B cell (primary cell): Measurements from ENCODE around the gene CACTIN.

Experiments
- EZH2 ChIP-seq: IDR thresholded peaks from 2 replicates; pipeline ENCODE4 v1.6.1; 2012; ENCODE audit warnings: borderline replicate concordance, low read depth, mild to moderate bottlenecking, moderate library complexity, low read length; ENCODE audit not compliant: insufficient read depth, poor library complexity, severe bottlenecking
- TF ChIP-seq, protein P1 (sequence below): fragments of 200-600 bp; IDR thresholded peaks from one replicate; pipeline ENCODE4 v1.8.0; 2022; ENCODE audit warnings: antibody characterized with exemption, mild to moderate bottlenecking

DNA sequence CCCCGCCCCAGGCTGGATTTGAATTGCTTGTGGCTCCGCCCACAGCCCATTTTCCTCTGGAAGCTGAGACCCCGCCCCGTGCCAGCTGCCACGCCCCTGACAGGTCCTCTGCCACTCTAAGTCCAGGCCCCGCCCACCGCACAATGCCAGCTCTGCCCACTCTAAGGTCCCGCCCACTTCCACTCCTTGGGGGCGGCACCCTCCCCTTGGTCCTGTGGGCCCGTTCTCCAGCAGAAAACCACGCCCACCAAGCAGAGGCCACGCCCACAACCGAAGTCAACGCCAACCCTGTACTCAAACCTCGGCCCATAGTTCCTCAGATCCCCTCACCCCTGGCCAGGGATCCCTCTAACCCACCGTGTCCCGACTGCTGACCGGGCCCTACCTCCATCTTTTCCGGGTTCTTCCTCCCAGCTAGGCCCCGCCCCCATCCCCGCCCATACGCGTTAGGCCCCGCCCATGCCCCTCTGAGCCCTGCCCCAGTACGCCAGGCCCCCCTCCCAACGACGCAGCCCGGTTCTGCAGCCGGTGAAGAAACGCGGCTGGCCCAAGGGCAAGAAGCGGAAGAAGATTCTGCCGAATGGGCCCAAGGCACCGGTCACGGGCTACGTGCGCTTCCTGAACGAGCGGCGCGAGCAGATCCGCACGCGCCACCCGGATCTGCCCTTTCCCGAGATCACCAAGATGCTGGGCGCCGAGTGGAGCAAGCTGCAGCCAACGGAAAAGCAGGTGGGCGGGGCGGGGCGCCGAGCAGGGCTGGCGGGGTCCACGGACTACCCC lies 52.5 kb downstream of the CACTIN start:
- TF ChIP-seq, protein P1, sequence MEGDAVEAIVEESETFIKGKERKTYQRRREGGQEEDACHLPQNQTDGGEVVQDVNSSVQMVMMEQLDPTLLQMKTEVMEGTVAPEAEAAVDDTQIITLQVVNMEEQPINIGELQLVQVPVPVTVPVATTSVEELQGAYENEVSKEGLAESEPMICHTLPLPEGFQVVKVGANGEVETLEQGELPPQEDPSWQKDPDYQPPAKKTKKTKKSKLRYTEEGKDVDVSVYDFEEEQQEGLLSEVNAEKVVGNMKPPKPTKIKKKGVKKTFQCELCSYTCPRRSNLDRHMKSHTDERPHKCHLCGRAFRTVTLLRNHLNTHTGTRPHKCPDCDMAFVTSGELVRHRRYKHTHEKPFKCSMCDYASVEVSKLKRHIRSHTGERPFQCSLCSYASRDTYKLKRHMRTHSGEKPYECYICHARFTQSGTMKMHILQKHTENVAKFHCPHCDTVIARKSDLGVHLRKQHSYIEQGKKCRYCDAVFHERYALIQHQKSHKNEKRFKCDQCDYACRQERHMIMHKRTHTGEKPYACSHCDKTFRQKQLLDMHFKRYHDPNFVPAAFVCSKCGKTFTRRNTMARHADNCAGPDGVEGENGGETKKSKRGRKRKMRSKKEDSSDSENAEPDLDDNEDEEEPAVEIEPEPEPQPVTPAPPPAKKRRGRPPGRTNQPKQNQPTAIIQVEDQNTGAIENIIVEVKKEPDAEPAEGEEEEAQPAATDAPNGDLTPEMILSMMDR = no peak
- TF ChIP-seq EZH2 = no peak
